Transverse colon (tissue), 4 donors: ENCODE data around the gene BRSK2. TPM values are rescaled to one million over a fixed set of nuclear protein-coding genes. Genes with fewer than 3 reads are reported as not detected.
"Not testable (repeated sequence)": the region's sequence is repeated elsewhere in the genome, so short reads cannot be mapped to it uniquely, and the experiment has no call there.

Experiments used
- DNase-seq: peaks from one replicate; pipeline ENCODE4 v3.0.0-alpha.2; 2019
- H3K27ac ChIP-seq, 4 donors: fragments of 200-600 bp; sonication (generic); 2 replicates each; pipeline ENCODE4 v1.5.1; 2016 to 2018; ENCODE audit warnings: inconsistent platforms in 4 of 4
- H3K27me3 ChIP-seq: fragments of 200-600 bp; sonication (generic); 2 replicates; pipeline ENCODE4 v1.5.1; 2017; ENCODE audit warnings: inconsistent platforms
- H3K36me3 ChIP-seq, 4 donors: fragments of 200-600 bp; sonication (generic); 2 replicates each; pipeline ENCODE4 v1.5.1; 2017 to 2019; ENCODE audit warnings: inconsistent platforms in 4 of 4
- H3K4me1 ChIP-seq, 4 donors: fragments of 200-600 bp; sonication (generic); 2 replicates each; pipeline ENCODE4 v1.5.1; 2017 to 2020; ENCODE audit warnings: inconsistent platforms in 4 of 4
- H3K4me3 ChIP-seq, 4 donors: fragments of 200-600 bp; sonication (generic); 1 replicate in 1 of 4; 2 replicates in 3 of 4; pipeline versions ENCODE4 v1.5.1 to v1.6.1; 2017 to 2019; ENCODE audit warnings: inconsistent platforms in 4 of 4
- H3K9me3 ChIP-seq, 2 donors: fragments of 200-600 bp; sonication (generic); 2 replicates each; pipeline ENCODE4 v1.5.1; 2017 to 2019; ENCODE audit warnings: inconsistent platforms in 2 of 2
- EP300 ChIP-seq: sonication (generic); formaldehyde crosslinking; IDR thresholded peaks from one replicate; pipeline ENCODE4 v1.6.1; 2017; ENCODE audit warnings: antibody characterized with exemption, low read depth
- POLR2A ChIP-seq: fragments of 450-650 bp; IDR thresholded peaks from one replicate; pipeline ENCODE4 v1.6.1; 2016; ENCODE audit warnings: antibody characterized with exemption, mild to moderate bottlenecking, moderate library complexity
- POLR2AphosphoS5 ChIP-seq, 3 donors: sonication (generic); formaldehyde crosslinking; IDR thresholded peaks; one replicate each; pipeline ENCODE4 v1.6.1; 2016; ENCODE audit warnings: antibody characterized with exemption in 3 of 3
- WGBS, 2 donors: methylation state at CpG; one replicate each; pipeline ENCODE4 v1.1.5; 2018; ENCODE audit warnings: low coverage in 1 of 2; 5-methylcytosine and 5-hydroxymethylcytosine counted together
- in situ Hi-C, 4 donors: fragments of 200-750 bp; cut with MboI; loops; one replicate each; pipeline versions ENCODE4 v1.15.0 to v1.15.1; 2017; ENCODE audit warnings: low sequenced_read_pairs in 3 of 4, low pct_ligation_motif_present in 1 of 4, low pct_unique_long_range_greater_than_20kb in 1 of 4
- intact Hi-C: fragments of 100-400 bp; cut with DNase I; formaldehyde crosslinking; loops from one replicate; pipeline ENCODE4 v1.15.1; 2023; ENCODE audit warnings: low total_unique reads
- total RNA-seq, 4 donors: library from RNA; depleted of rRNA; stranded (reverse); fragments of >200 nt; gene quantifications; one replicate each; pipeline ENCODE4 v1.1.0, GENCODE V29; 2016
- TF ChIP-seq, protein P1 (sequence below), 5 experiments: fragments of 200-600 bp in 3 of 5; fragments of 450-650 bp in 2 of 5; sonication (generic) in 3 of 5; IDR thresholded peaks; 1 replicate in 2 of 5; 2 replicates in 3 of 5; pipeline ENCODE4 v1.5.1; 2016 to 2017; ENCODE audit warnings: antibody characterized with exemption in 5 of 5, inconsistent platforms in 3 of 5, mild to moderate bottlenecking in 2 of 5, moderate library complexity in 1 of 5

The BRSK2 gene
- total RNA-seq, result 1 to 10 TPM in 1 of 4 donors, under 1 TPM in 2, not detected in 1; 0.14 to 1.8 (median 0.95) TPM

DNA sequence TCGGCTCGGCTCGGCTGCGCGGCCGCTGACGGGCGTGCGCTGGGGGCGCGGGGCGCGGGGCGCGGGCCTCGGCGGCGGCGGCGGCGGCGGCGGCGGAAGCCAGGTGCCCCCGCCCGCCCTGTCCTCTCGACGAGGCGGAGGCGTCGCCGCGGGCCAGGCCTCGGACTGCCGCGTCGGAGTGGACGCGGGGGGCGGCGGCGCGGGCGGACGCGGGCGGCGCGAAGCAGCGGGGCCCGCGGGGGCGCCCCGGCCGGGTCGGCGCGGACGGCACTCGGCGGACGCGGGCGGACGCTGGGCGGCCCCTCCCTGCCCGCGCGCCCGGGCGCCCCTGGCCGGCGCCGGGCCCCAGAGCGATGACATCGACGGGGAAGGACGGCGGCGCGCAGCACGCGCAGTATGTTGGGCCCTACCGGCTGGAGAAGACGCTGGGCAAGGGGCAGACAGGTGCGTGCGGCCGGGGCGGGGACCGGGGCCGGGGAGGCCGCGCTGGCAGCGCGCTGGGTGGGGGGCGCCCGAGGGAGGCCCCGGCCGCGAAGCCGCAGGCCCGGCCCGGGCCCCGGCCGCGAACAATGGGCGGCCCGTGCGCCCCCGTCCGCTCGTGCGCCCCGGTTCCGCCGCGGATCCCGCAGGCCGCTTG is at the start of gene BRSK2:
BRSK2 (plus strand) TSS at position 3 of the 637 bp plus-strand sequence; CDS start at position 354, 351 bp downstream.
- intact Hi-C loops (no loop called here), in situ Hi-C loops (no loop called here)
- WGBS, 2 donors, result 15% methylated on average over 11 of the region's 119 CpGs; no CpG with 5 or more reads in 1 of the 2 donors
- H3K36me3 ChIP-seq, result no peaks in the 10 kb centered on the region
- no peaks in the 10 kb centered on the region for H3K9me3 ChIP-seq
- peak within 1 kb of the TSS; percentile 13 to 42 (median 36) for H3K4me3 ChIP-seq
- H3K4me1 ChIP-seq, result peaks cover 8 to 19% (median 12%) of the 10 kb centered on the region in 4 donors
- DNase-seq, result no peak
- TF ChIP-seq POLR2AphosphoS5 (IDR thresholded peaks at IDR 0.05) (no peak), EP300 (no peak), POLR2A (no peak)
- TF ChIP-seq, protein P1, sequence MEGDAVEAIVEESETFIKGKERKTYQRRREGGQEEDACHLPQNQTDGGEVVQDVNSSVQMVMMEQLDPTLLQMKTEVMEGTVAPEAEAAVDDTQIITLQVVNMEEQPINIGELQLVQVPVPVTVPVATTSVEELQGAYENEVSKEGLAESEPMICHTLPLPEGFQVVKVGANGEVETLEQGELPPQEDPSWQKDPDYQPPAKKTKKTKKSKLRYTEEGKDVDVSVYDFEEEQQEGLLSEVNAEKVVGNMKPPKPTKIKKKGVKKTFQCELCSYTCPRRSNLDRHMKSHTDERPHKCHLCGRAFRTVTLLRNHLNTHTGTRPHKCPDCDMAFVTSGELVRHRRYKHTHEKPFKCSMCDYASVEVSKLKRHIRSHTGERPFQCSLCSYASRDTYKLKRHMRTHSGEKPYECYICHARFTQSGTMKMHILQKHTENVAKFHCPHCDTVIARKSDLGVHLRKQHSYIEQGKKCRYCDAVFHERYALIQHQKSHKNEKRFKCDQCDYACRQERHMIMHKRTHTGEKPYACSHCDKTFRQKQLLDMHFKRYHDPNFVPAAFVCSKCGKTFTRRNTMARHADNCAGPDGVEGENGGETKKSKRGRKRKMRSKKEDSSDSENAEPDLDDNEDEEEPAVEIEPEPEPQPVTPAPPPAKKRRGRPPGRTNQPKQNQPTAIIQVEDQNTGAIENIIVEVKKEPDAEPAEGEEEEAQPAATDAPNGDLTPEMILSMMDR (IDR thresholded peaks at IDR 0.05), result no peak
- H3K27ac ChIP-seq, result peak within 1 kb of the TSS; percentile 16 to 81 (median 42)
- H3K27me3 ChIP-seq, result peaks cover 55% of the 10 kb centered on the region

DNA sequence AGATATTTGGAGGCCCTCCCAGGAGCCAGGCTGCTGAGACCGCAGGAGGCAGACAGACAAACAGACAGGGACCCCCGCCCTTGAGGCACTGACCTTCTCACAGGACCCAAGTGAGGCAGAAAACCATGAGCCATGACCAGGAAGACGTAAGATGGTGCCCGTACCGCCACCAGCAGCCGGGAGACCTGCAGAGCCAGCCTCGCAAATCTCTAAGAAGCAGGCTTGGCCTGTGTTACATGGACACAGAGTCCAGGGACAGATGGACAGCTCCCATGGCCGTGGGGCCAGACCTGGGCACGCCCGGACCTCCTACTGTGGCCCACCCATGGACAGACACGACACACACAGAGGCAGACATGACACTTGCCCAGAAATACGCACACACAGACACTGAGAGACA is 49.6 kb upstream of the BRSK2 start:
- Histone ChIP-seq H3K27ac (no peak overlapping the region), H3K36me3 (no peaks in the 10 kb centered on the region), H3K27me3 (no peaks in the 10 kb centered on the region), H3K4me1 (peaks cover 11 to 17% (median 13%) of the 10 kb centered on the region in 4 donors), H3K9me3 (no peaks in the 10 kb centered on the region), H3K4me3 (no peak overlapping the region)
- no peak for DNase-seq
- intact Hi-C loops, result no loop called here
- TF ChIP-seq, protein P1 (IDR thresholded peaks at IDR 0.05), result no peak
- TF ChIP-seq POLR2A (no peak), POLR2AphosphoS5 (IDR thresholded peaks at IDR 0.05) (no peak), EP300 (no peak)
- in situ Hi-C loops, result no loop called here
- WGBS, 2 donors, result 71 to 72% methylated on average over 2 to 12 of the region's 12 CpGs

DNA sequence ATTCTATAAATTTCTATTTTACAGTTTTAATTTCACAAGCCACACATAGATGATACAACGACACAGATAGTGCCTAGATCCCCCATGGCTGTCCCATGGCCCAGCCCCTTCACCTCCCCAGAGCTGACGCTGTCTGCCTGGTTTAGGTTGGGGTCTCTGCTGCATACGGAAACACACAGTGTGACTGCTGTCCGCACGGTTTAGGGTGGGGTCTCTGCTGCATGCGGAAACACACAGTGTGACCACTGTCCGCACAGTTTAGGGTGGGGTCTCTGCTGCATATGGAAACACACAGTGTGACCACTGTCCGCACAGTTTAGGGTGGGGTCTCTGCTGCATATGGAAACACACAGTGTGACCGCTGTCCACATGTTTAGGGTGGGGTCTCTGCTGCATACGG is 48.5 kb upstream of the BRSK2 start:
- H3K27me3 ChIP-seq, H3K4me1 ChIP-seq, H3K27ac ChIP-seq, H3K9me3 ChIP-seq, H3K4me3 ChIP-seq, H3K36me3 ChIP-seq, DNase-seq, in situ Hi-C loops, intact Hi-C loops: not testable (repeated sequence)
- WGBS, 2 donors, result 75 to 100% methylated on average over 2 to 9 of the region's 10 CpGs

DNA sequence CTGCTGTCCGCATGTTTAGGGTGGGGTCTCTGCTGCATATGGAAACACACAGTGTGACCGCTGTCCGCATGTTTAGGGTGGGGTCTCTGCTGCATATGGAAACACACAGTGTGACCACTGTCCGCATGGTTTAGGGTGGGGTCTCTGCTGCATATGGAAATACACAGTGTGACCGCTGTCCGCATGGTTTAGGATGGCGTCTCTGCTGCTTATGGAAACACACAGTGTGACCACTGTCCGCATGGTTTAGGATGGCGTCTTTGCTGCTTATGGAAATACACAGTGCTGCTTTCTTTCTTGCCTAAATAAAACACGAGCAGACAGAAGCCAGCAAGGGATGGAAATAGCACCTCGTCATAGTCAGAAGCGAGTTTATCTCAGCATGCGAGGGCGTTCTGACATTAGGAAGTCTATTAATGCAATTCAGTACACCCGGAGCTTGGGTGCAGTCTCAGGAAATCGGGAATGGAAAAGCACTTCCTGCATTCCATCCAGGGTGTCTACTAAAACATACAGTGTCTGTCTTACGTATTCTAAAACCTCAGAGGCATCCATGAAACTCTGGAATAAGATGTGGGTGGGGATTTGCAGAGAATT is 47.7 kb upstream of the BRSK2 start:
- no peak overlapping the region for H3K27ac ChIP-seq
- intact Hi-C loops, result no loop called here
- DNase-seq, result no peak
- no peaks in the 10 kb centered on the region for H3K9me3 ChIP-seq
- no peaks in the 10 kb centered on the region for H3K36me3 ChIP-seq
- H3K4me1 ChIP-seq, result peaks cover 0 to 1% (median 0%) of the 10 kb centered on the region in 4 donors
- TF ChIP-seq EP300, result no peak
- TF ChIP-seq, protein P1 (IDR thresholded peaks at IDR 0.05), result no peak
- no peak for TF ChIP-seq POLR2AphosphoS5 (IDR thresholded peaks at IDR 0.05)
- no peak for TF ChIP-seq POLR2A
- in situ Hi-C loops, result no loop called here
- H3K4me3 ChIP-seq, result no peak overlapping the region
- no peaks in the 10 kb centered on the region for H3K27me3 ChIP-seq
- WGBS, 2 donors, result 17 to 35% methylated on average over 1 to 17 of the region's 17 CpGs
